ENCODE measurements around the gene VTN.

DNA sequence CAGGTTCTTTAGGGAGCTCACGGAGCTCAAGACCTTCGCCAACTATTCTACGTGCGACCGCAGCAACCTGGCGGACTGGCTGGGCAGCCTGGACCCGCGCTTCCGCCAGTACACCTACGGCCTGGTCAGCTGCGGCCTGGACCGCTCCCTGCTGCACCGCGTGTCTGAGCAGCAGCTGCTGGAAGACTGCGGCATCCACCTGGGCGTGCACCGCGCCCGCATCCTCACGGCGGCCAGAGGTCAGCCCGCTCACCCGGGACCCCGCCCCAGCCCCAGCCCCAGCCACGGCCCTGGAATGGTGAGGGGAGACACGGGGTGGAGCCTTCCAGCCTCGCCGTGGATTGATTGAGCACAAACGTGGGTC is 14.9 kb upstream of the VTN start:
- TF ChIP-seq, protein P1, sequence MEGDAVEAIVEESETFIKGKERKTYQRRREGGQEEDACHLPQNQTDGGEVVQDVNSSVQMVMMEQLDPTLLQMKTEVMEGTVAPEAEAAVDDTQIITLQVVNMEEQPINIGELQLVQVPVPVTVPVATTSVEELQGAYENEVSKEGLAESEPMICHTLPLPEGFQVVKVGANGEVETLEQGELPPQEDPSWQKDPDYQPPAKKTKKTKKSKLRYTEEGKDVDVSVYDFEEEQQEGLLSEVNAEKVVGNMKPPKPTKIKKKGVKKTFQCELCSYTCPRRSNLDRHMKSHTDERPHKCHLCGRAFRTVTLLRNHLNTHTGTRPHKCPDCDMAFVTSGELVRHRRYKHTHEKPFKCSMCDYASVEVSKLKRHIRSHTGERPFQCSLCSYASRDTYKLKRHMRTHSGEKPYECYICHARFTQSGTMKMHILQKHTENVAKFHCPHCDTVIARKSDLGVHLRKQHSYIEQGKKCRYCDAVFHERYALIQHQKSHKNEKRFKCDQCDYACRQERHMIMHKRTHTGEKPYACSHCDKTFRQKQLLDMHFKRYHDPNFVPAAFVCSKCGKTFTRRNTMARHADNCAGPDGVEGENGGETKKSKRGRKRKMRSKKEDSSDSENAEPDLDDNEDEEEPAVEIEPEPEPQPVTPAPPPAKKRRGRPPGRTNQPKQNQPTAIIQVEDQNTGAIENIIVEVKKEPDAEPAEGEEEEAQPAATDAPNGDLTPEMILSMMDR (IDR thresholded peaks at IDR 0.05): no peak
- TF ChIP-seq POLR2A (IDR thresholded peaks at IDR 0.05): no peak

Measured in vagina (tissue), 2 donors.